Tibial nerve (tissue), 4 donors: ENCODE results near the gene LINC00305. TPM values are rescaled to one million over a fixed set of nuclear protein-coding genes. Genes with fewer than 3 reads are reported as not detected.

Experiments
- DNase-seq, 2 donors: peaks; one replicate each; pipeline ENCODE4 v3.0.0-alpha.2; 2019; ENCODE audit warnings: low spot score in 2 of 2
- H3K27ac ChIP-seq, 4 donors: fragments of 200-600 bp; sonication (generic) in 3 of 4; one replicate each; pipeline ENCODE4 v1.5.1; 2017 to 2019; ENCODE audit warnings: mild to moderate bottlenecking in 1 of 4
- H3K27me3 ChIP-seq, 2 donors: fragments of 200-600 bp; sonication (generic) in 1 of 2; one replicate each; pipeline versions ENCODE4 v1.5.1 to v1.6.0; 2017 to 2019
- H3K36me3 ChIP-seq, 3 donors: fragments of 200-600 bp; sonication (generic); one replicate each; pipeline ENCODE4 v1.5.1; 2018 to 2019
- H3K4me1 ChIP-seq, 4 donors: fragments of 200-600 bp; sonication (generic) in 3 of 4; one replicate each; pipeline ENCODE4 v1.5.1; 2017 to 2019
- H3K4me3 ChIP-seq, 4 donors: fragments of 200-600 bp; sonication (generic) in 3 of 4; one replicate each; pipeline ENCODE4 v1.5.1; 2017 to 2019; ENCODE audit warnings: mild to moderate bottlenecking in 1 of 4, moderate library complexity in 1 of 4
- H3K9me3 ChIP-seq, 4 donors: fragments of 200-600 bp; sonication (generic) in 3 of 4; one replicate each; pipeline ENCODE4 v1.5.1; 2017 to 2019
- CTCF ChIP-seq, 5 experiments: fragments of 200-600 bp in 3 of 5; fragments of 450-650 bp in 2 of 5; sonication (generic) in 3 of 5; IDR thresholded peaks; one replicate each; pipeline ENCODE4 v1.5.1; 2016 to 2019; ENCODE audit warnings: antibody characterized with exemption in 5 of 5, mild to moderate bottlenecking in 3 of 5, moderate library complexity in 2 of 5
- EP300 ChIP-seq, 2 donors: sonication (generic); formaldehyde crosslinking; IDR thresholded peaks; one replicate each; pipeline ENCODE4 v1.6.1; 2017; ENCODE audit warnings: antibody characterized with exemption in 2 of 2, mild to moderate bottlenecking in 1 of 2
- POLR2A ChIP-seq, 2 donors: fragments of 450-650 bp; IDR thresholded peaks; one replicate each; pipeline ENCODE4 v1.6.1; 2017; ENCODE audit warnings: antibody characterized with exemption in 2 of 2, mild to moderate bottlenecking in 2 of 2, moderate library complexity in 2 of 2
- WGBS, 2 donors: methylation state at CpG; one replicate each; pipeline ENCODE4 v1.1.5; 2018; 5-methylcytosine and 5-hydroxymethylcytosine counted together
- total RNA-seq, 4 donors: library from RNA; depleted of rRNA; stranded (reverse); fragments of >200 nt; gene quantifications; one replicate each; pipeline ENCODE4 v1.1.0, GENCODE V29; 2016

LINC00305 gene
- total RNA-seq, 4 donors from 2014 or later: not detected

DNA sequence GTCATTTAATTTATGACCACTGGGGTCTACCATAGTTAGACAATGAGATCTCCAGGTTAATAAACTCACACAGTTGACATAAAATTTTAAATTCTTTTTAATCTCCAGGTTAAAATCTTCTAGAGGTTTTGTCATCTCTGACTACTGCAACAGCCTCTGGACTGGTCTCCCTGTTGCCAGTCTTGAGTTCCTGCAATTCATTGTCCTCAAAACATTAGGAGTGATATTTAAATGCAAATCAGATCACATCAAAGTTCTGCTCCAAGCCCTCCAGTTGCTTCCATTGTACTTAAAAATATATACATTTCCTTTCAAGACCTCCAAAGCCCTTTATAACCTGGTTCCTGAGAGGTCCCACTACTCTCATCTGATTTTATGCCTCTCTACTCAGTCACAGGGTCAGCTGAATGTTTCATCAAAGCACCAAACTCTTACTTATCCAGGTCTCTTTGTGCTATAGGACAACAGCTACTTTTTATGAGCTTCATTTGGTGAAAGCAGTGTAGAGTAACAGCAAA, 18.6 kb upstream of the LINC00305 start:
- Histone ChIP-seq H3K9me3 (peaks cover 0 to 2% (median 0%) of the 10 kb centered on the region in 4 donors), H3K4me1 (no peaks in the 10 kb centered on the region), H3K27ac (no peak overlapping the region), H3K36me3 (no peaks in the 10 kb centered on the region), H3K27me3 (no peaks in the 10 kb centered on the region), H3K4me3 (no peak overlapping the region)
- TF ChIP-seq EP300 (IDR thresholded peaks at IDR 0.05) (no peak), CTCF (IDR thresholded peaks at IDR 0.05) (no peak), POLR2A (IDR thresholded peaks at IDR 0.05) (no peak)
- no peak for DNase-seq

- TF ChIP-seq EP300 (IDR thresholded peaks at IDR 0.05) (no peak), CTCF (IDR thresholded peaks at IDR 0.05) (no peak), POLR2A (IDR thresholded peaks at IDR 0.05) (no peak)
- WGBS, 2 donors: 20 to 30% methylated on average over 2 of the region's 2 CpGs
- DNase-seq: no peak
- no peaks in the 10 kb centered on the region for H3K4me1 ChIP-seq
- H3K27me3 ChIP-seq: no peaks in the 10 kb centered on the region
- H3K4me3 ChIP-seq: no peak overlapping the region
- H3K36me3 ChIP-seq: no peaks in the 10 kb centered on the region
- H3K27ac ChIP-seq: no peak overlapping the region
- no peaks in the 10 kb centered on the region for H3K9me3 ChIP-seq
Observed at GRCh38 chr18:64165906-64166305, 17.0 kb upstream of the LINC00305 start.

- TF ChIP-seq CTCF (IDR thresholded peaks at IDR 0.05) (no peak), EP300 (IDR thresholded peaks at IDR 0.05) (no peak), POLR2A (IDR thresholded peaks at IDR 0.05) (no peak)
- Histone ChIP-seq H3K27ac (no peak overlapping the region), H3K9me3 (no peaks in the 10 kb centered on the region), H3K36me3 (no peaks in the 10 kb centered on the region), H3K27me3 (no peaks in the 10 kb centered on the region), H3K4me1 (no peaks in the 10 kb centered on the region), H3K4me3 (no peak overlapping the region)
- WGBS, 2 donors: 94% methylated on average over 4 of the region's 4 CpGs
- no peak for DNase-seq
Observed at GRCh38 chr18:64164883-64165282, 16.0 kb upstream of the LINC00305 start.

DNA sequence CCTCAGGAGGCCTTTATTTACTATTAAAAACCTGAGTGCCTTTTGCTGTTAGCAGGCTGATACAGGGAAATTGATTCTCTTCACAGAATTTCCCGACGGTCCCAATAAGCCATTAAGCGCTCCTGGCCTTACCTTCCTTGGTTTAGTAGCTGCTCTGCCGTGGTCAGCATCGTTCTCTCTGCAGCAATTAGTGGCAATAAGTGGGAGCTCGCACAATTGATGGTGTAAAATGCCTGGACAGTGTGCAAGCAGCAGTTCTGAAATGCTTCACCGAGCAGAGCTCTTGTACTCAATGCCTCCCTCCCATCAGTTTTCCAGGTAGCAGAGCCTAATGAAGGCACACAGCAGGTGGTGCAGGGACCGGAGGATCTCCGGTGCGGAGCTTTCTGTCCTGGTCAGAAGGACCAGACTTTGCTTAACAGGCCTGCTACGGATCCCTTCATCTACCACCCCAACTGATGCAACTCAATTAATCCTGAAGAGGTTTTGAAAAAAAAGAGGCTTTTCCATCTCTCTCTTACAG, 1.1 kb upstream of the LINC00305 start:
- H3K4me3 ChIP-seq: no peak overlapping the region
- no peak for TF ChIP-seq EP300 (IDR thresholded peaks at IDR 0.05)
- no peak for TF ChIP-seq CTCF (IDR thresholded peaks at IDR 0.05)
- TF ChIP-seq POLR2A (IDR thresholded peaks at IDR 0.05): no peak
- WGBS, 2 donors: 79 to 84% methylated on average over 11 of the region's 11 CpGs
- no peak overlapping the region for H3K27ac ChIP-seq
- no peak for DNase-seq
- H3K9me3 ChIP-seq: no peaks in the 10 kb centered on the region
- H3K4me1 ChIP-seq: no peaks in the 10 kb centered on the region
- no peaks in the 10 kb centered on the region for H3K36me3 ChIP-seq
- H3K27me3 ChIP-seq: no peaks in the 10 kb centered on the region

GRCh38 chr18:64142904-64143303, 6.0 kb downstream of the LINC00305 start:
- Histone ChIP-seq H3K4me1 (no peaks in the 10 kb centered on the region), H3K27ac (no peak overlapping the region), H3K4me3 (no peak overlapping the region), H3K27me3 (no peaks in the 10 kb centered on the region), H3K9me3 (no peaks in the 10 kb centered on the region), H3K36me3 (no peaks in the 10 kb centered on the region)
- TF ChIP-seq POLR2A (IDR thresholded peaks at IDR 0.05): no peak
- no peak for DNase-seq
- 89 to 93% methylated on average over 1 of the region's 1 CpG for WGBS, 2 donors

DNA sequence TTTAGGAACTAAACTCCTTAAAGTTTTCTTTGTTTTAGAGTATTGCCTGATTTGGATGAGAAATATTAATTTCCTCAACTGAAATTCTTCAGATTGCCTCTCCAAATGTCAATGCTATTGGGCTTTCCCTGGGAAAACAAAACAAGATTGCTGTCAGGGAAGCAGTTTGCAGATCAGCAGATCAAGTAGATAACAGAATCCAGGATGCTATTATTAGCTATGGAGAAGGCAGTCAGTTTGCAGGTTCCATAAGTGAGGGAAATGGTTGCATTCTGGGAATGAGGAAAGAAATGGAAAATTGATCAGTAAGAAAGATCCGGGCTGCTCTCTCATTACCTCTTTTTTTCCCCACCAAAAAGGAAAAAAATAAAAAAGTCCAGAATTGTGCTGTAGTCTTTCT, 11.0 kb downstream of the LINC00305 start:
- Histone ChIP-seq H3K27me3 (no peaks in the 10 kb centered on the region), H3K27ac (no peak overlapping the region), H3K4me3 (no peak overlapping the region), H3K4me1 (no peaks in the 10 kb centered on the region), H3K36me3 (no peaks in the 10 kb centered on the region), H3K9me3 (no peaks in the 10 kb centered on the region)
- TF ChIP-seq CTCF (IDR thresholded peaks at IDR 0.05) (no peak), POLR2A (IDR thresholded peaks at IDR 0.05) (no peak), EP300 (IDR thresholded peaks at IDR 0.05) (no peak)
- 62 to 69% methylated on average over 1 of the region's 1 CpG for WGBS, 2 donors
- DNase-seq: no peak
